ENCODE measurements around the gene UBXN4. TPM values are rescaled to one million over a fixed set of nuclear protein-coding genes. Genes with fewer than 3 reads are reported as not detected.
"Not testable (repeated sequence)": the region's sequence is repeated elsewhere in the genome, so short reads cannot be mapped to it uniquely, and the experiment has no call there.

Gene UBXN4
- total and polyA plus RNA-seq, 2 donors (not counting 1 experiment from before 2014, with no cell fraction given): 41.7 to 113 TPM

- Histone ChIP-seq H3K9ac (ENCODE audit: low read length) (no peak overlapping the region), H3K4me3 (ENCODE audit: control extremely low read depth in 1 of 5, extremely low read depth in 1 of 5, insufficient read depth in 1 of 5, low read depth in 2 of 5, low read length in 4 of 5) (no peak overlapping the region), H3K4me2 (replicated peaks; ENCODE audit: low read depth, low read length, poor library complexity, severe bottlenecking) (no peak overlapping the region), H3K9me3 (ENCODE audit: control extremely low read depth in 1 of 3, control insufficient read depth in 2 of 3, insufficient read depth in 1 of 3, low read length in 2 of 3) (no peaks in the 10 kb centered on the region), H3K27ac (ENCODE audit: low read length in 2 of 2) (no peak overlapping the region), H3K4me1 (ENCODE audit: control insufficient read depth in 2 of 2, insufficient read depth in 2 of 2, low read length in 2 of 2) (no peaks in the 10 kb centered on the region), H3K36me3 (replicated peaks in 1 of 2; ENCODE audit: control extremely low read depth in 1 of 2, control insufficient read depth in 1 of 2, extremely low read depth in 1 of 2, insufficient read depth in 2 of 2, low read length in 1 of 2) (peaks cover 0 to 1% of the 10 kb centered on the region in 2 experiments), H3K79me2 (ENCODE audit: control insufficient read depth, insufficient read depth, low read length) (no peaks in the 10 kb centered on the region), H2AFZ (ENCODE audit: insufficient read depth, low read depth, low read length, poor library complexity, severe bottlenecking) (no peak overlapping the region), H4K20me1 (ENCODE audit: control insufficient read depth, insufficient read depth, low read length, poor library complexity, severe bottlenecking) (no peaks in the 10 kb centered on the region), H3K27me3 (replicated peaks in 1 of 4; ENCODE audit: control extremely low read depth in 1 of 4, control insufficient read depth in 3 of 4, insufficient read depth in 4 of 4, low read length in 3 of 4) (no peaks in the 10 kb centered on the region)
- Mint-ChIP-seq H3K4me1 (no peaks in the 10 kb centered on the region), H3K4me3 (no peak overlapping the region), H3K27me3 (no peaks in the 10 kb centered on the region), H3K9me3 (ENCODE audit: insufficient read depth) (no peaks in the 10 kb centered on the region), H3K27ac (no peak overlapping the region)
- no peak for ATAC-seq (ENCODE audit: low read depth)
- TF ChIP-seq CTCF (IDR thresholded peaks at IDR 0.05) (no peak), EZH2 (IDR thresholded peaks at IDR 0.05; ENCODE audit: borderline replicate concordance, insufficient read depth, low read depth, low read length, poor library complexity, severe bottlenecking) (no peak)
- POLR2A ChIA-PET: no interaction called here
- DNase-seq: no peak
- WGBS (ENCODE audit: insufficient coverage): 94% methylated on average over 2 of the region's 2 CpGs
- intact Hi-C loops (cut with micrococcal nuclease): no loop called here
- CTCF ChIA-PET: interaction anchor here (0.7 to 0.9 kb wide), 2 partner anchors 8 to 918 kb away, joined by 3 to 5 read pairs; no protein-coding TSS in a partner anchor
Measured at GRCh38 chr2:135701442-135701841, 40.2 kb upstream of the UBXN4 start.

- H3K36me3 ChIP-seq (replicated peaks in 1 of 2; ENCODE audit: control extremely low read depth in 1 of 2, control insufficient read depth in 1 of 2, extremely low read depth in 1 of 2, insufficient read depth in 2 of 2, low read length in 1 of 2): peaks cover 0 to 1% of the 10 kb centered on the region in 2 experiments
- H3K4me1 ChIP-seq (ENCODE audit: control insufficient read depth in 2 of 2, insufficient read depth in 2 of 2, low read length in 2 of 2): no peaks in the 10 kb centered on the region
- no peaks in the 10 kb centered on the region for H4K20me1 ChIP-seq (ENCODE audit: control insufficient read depth, insufficient read depth, low read length, poor library complexity, severe bottlenecking)
- Mint-ChIP-seq H3K27me3 (no peaks in the 10 kb centered on the region), H3K4me3 (no peak overlapping the region), H3K9me3 (ENCODE audit: insufficient read depth) (no peaks in the 10 kb centered on the region), H3K4me1 (no peaks in the 10 kb centered on the region), H3K27ac (no peak overlapping the region)
- no peaks in the 10 kb centered on the region for H3K79me2 ChIP-seq (ENCODE audit: control insufficient read depth, insufficient read depth, low read length)
- H3K4me3 ChIP-seq (ENCODE audit: control extremely low read depth in 1 of 5, extremely low read depth in 1 of 5, insufficient read depth in 1 of 5, low read depth in 2 of 5, low read length in 4 of 5): no peak overlapping the region
- CTCF ChIA-PET: interaction anchor here (1.2 to 1.4 kb wide), 2 partner anchors 93 to 699 kb away, joined by 3 to 6 read pairs; no protein-coding TSS in a partner anchor
- no peak for ATAC-seq (ENCODE audit: low read depth)
- H2AFZ ChIP-seq (ENCODE audit: insufficient read depth, low read depth, low read length, poor library complexity, severe bottlenecking): no peak overlapping the region
- no peaks in the 10 kb centered on the region for H3K9me3 ChIP-seq (ENCODE audit: control extremely low read depth in 1 of 3, control insufficient read depth in 2 of 3, insufficient read depth in 1 of 3, low read length in 2 of 3)
- no CpG with 5 or more reads among the region's 1 CpG for WGBS (ENCODE audit: insufficient coverage)
- intact Hi-C loops (cut with micrococcal nuclease): no loop called here
- H3K4me2 ChIP-seq (replicated peaks; ENCODE audit: low read depth, low read length, poor library complexity, severe bottlenecking): no peak overlapping the region
- H3K27ac ChIP-seq (ENCODE audit: low read length in 2 of 2): no peak overlapping the region
- H3K27me3 ChIP-seq (replicated peaks in 1 of 4; ENCODE audit: control extremely low read depth in 1 of 4, control insufficient read depth in 3 of 4, insufficient read depth in 4 of 4, low read length in 3 of 4): no peaks in the 10 kb centered on the region
- no peak overlapping the region for H3K9ac ChIP-seq (ENCODE audit: low read length)
- POLR2A ChIA-PET: no interaction called here
- DNase-seq: no peak
- TF ChIP-seq CTCF (IDR thresholded peaks at IDR 0.05) (no peak), EZH2 (IDR thresholded peaks at IDR 0.05; ENCODE audit: borderline replicate concordance, insufficient read depth, low read depth, low read length, poor library complexity, severe bottlenecking) (no peak)
Measured at GRCh38 chr2:135703300-135703699, 38.4 kb upstream of the UBXN4 start.

- H3K4me1 ChIP-seq (ENCODE audit: control insufficient read depth in 2 of 2, insufficient read depth in 2 of 2, low read length in 2 of 2); H3K9ac ChIP-seq (ENCODE audit: low read length); intact Hi-C loops (cut with micrococcal nuclease); H3K4me3 ChIP-seq (ENCODE audit: control extremely low read depth in 1 of 5, extremely low read depth in 1 of 5, insufficient read depth in 1 of 5, low read depth in 2 of 5, low read length in 4 of 5); H3K79me2 ChIP-seq (ENCODE audit: control insufficient read depth, insufficient read depth, low read length); H3K27ac ChIP-seq (ENCODE audit: low read length in 2 of 2); H3K4me3 Mint-ChIP-seq; DNase-seq; H3K27ac Mint-ChIP-seq; H3K27me3 ChIP-seq (replicated peaks in 1 of 4; ENCODE audit: control extremely low read depth in 1 of 4, control insufficient read depth in 3 of 4, insufficient read depth in 4 of 4, low read length in 3 of 4); H3K9me3 ChIP-seq (ENCODE audit: control extremely low read depth in 1 of 3, control insufficient read depth in 2 of 3, insufficient read depth in 1 of 3, low read length in 2 of 3); H3K36me3 ChIP-seq (replicated peaks in 1 of 2; ENCODE audit: control extremely low read depth in 1 of 2, control insufficient read depth in 1 of 2, extremely low read depth in 1 of 2, insufficient read depth in 2 of 2, low read length in 1 of 2); H3K27me3 Mint-ChIP-seq; H4K20me1 ChIP-seq (ENCODE audit: control insufficient read depth, insufficient read depth, low read length, poor library complexity, severe bottlenecking); H3K4me1 Mint-ChIP-seq; ATAC-seq (ENCODE audit: low read depth); H3K4me2 ChIP-seq (replicated peaks; ENCODE audit: low read depth, low read length, poor library complexity, severe bottlenecking); POLR2A ChIA-PET; H2AFZ ChIP-seq (ENCODE audit: insufficient read depth, low read depth, low read length, poor library complexity, severe bottlenecking); H3K9me3 Mint-ChIP-seq (ENCODE audit: insufficient read depth): not testable (repeated sequence)
- WGBS (ENCODE audit: insufficient coverage): 96% methylated on average over 3 of the region's 5 CpGs
- CTCF ChIA-PET: interaction anchor here (0.6 to 1.4 kb wide), 4 partner anchors 92 to 700 kb away, joined by 3 to 6 read pairs (median 4); no protein-coding TSS in a partner anchor
Measured at GRCh38 chr2:135704075-135704474, 37.6 kb upstream of the UBXN4 start.
